Calu3 (cell line): ENCODE measurements around the gene DOCK8. TPM values are rescaled to one million over a fixed set of nuclear protein-coding genes. Genes with fewer than 3 reads are reported as not detected.

Source experiments
- BruUV-seq: library from RNA; stranded (reverse); fragments of 400-500 nt; replicated peaks from 2 replicates; lab custom pipeline; 2021; lab: Mats Ljungman, UMichigan
- CTCF ChIA-PET: fragments of 300-600 bp; sonication (Branson Sonifier 250); formaldehyde crosslinking; loops from one replicate; lab custom pipeline; 2022; ENCODE audit warnings: antibody characterized with exemption; lab: Charles Lee
- DNase-seq: peaks from one replicate; pipeline ENCODE4 v3.0.0; 2022
- H3K27ac Mint-ChIP-seq: one replicate; pipeline ENCODE4 v1.8.0; 2022; ENCODE audit warnings: mixed read lengths; ENCODE audit not compliant: unreplicated experiment
- H3K27me3 Mint-ChIP-seq: one replicate; pipeline ENCODE4 v1.8.0; 2022; ENCODE audit warnings: mixed read lengths; ENCODE audit not compliant: unreplicated experiment
- H3K36me3 Mint-ChIP-seq: one replicate; pipeline ENCODE4 v1.8.0; 2022; ENCODE audit warnings: mild to moderate bottlenecking, moderate library complexity, mixed read lengths; ENCODE audit not compliant: insufficient read depth, unreplicated experiment
- H3K4me1 Mint-ChIP-seq: one replicate; pipeline ENCODE4 v1.8.0; 2022; ENCODE audit warnings: mild to moderate bottlenecking, low read depth, mixed read lengths; ENCODE audit not compliant: unreplicated experiment
- H3K4me3 Mint-ChIP-seq: one replicate; pipeline ENCODE4 v1.8.0; 2022; ENCODE audit warnings: mild to moderate bottlenecking, low read depth, moderate library complexity, mixed read lengths; ENCODE audit not compliant: unreplicated experiment
- H3K9me3 Mint-ChIP-seq: one replicate; pipeline ENCODE4 v1.8.0; 2022; ENCODE audit warnings: low read depth, mixed read lengths; ENCODE audit not compliant: unreplicated experiment
- intact Hi-C: fragments of 100-400 bp; cut with micrococcal nuclease; formaldehyde crosslinking; loops from one replicate; pipeline ENCODE4 v1.10.0; 2022; ENCODE audit not compliant: unreplicated experiment
- total RNA-seq: library from RNA; stranded (reverse); gene quantifications from 2 replicates; pipeline ENCODE4 v1.2.3, GENCODE V29; 2022
- TF ChIP-seq, protein P1 (sequence below): fragments of 200-600 bp; IDR thresholded peaks from one replicate; pipeline ENCODE4 v1.8.0; 2022; ENCODE audit warnings: antibody characterized with exemption; ENCODE audit not compliant: unreplicated experiment

DOCK8 gene
- total RNA-seq, 1 experiment from 2014 or later: 0.50 TPM

DNA sequence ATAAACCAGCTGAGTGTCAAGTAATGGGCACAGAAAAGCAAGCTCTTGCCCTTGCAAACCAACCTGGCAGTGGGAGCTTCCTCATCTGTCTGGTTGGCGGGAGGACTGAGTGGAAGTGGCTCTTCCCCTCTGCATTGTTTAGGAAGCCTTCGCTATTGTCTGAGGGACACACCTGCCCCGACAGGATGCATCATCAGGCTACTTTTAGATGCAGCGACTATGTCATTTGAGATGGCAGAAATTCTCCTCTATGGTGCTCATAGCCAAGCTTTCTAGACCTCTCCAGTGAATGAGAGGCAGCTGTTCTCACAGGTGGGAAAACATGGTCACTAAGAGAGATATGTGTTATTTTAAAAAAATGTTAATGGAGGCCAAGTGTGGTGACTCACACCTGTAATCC, 104.0 kb downstream of the DOCK8 start:
- no peaks in the 10 kb centered on the region for H3K36me3 Mint-ChIP-seq
- H3K27me3 Mint-ChIP-seq: no peaks in the 10 kb centered on the region
- no TSS peak for BruUV-seq
- no peak overlapping the region for H3K27ac Mint-ChIP-seq
- H3K4me3 Mint-ChIP-seq: no peak overlapping the region
- intact Hi-C loops: no loop called here
- no peak for DNase-seq
- TF ChIP-seq, protein P1, sequence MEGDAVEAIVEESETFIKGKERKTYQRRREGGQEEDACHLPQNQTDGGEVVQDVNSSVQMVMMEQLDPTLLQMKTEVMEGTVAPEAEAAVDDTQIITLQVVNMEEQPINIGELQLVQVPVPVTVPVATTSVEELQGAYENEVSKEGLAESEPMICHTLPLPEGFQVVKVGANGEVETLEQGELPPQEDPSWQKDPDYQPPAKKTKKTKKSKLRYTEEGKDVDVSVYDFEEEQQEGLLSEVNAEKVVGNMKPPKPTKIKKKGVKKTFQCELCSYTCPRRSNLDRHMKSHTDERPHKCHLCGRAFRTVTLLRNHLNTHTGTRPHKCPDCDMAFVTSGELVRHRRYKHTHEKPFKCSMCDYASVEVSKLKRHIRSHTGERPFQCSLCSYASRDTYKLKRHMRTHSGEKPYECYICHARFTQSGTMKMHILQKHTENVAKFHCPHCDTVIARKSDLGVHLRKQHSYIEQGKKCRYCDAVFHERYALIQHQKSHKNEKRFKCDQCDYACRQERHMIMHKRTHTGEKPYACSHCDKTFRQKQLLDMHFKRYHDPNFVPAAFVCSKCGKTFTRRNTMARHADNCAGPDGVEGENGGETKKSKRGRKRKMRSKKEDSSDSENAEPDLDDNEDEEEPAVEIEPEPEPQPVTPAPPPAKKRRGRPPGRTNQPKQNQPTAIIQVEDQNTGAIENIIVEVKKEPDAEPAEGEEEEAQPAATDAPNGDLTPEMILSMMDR: no peak
- CTCF ChIA-PET: interaction anchor here (0.6 kb wide), 1 partner anchor 1551 kb away, joined by 3 read pairs; no protein-coding TSS in a partner anchor
- no peaks in the 10 kb centered on the region for H3K9me3 Mint-ChIP-seq
- no peaks in the 10 kb centered on the region for H3K4me1 Mint-ChIP-seq

DNA sequence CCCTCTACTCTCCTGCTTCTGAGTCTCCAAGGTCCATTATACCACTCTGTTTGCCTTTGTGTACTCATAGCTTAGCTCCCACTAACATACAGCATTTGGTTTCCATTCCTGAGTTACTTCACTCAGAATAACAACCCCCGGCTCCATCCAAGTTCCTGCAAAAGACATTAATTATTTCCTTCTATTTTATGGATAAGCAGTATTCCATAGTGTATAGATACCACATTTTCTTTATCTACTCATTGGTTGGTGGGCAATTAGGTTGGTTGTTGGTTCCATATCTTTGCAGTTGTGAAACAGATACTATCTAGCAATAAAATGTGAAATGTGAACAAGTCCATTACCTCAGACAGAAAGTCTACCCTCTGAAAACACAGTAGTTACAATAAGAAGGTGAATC, 110.3 kb downstream of the DOCK8 start:
- no peaks in the 10 kb centered on the region for H3K9me3 Mint-ChIP-seq
- peaks cover 8% of the 10 kb centered on the region for H3K27me3 Mint-ChIP-seq
- no peak for DNase-seq
- BruUV-seq: no TSS peak
- TF ChIP-seq, protein P1: no peak
- intact Hi-C loops: no loop called here
- no peaks in the 10 kb centered on the region for H3K4me1 Mint-ChIP-seq
- H3K36me3 Mint-ChIP-seq: no peaks in the 10 kb centered on the region
- CTCF ChIA-PET: no interaction called here
- no peak overlapping the region for H3K4me3 Mint-ChIP-seq
- H3K27ac Mint-ChIP-seq: no peak overlapping the region

DNA sequence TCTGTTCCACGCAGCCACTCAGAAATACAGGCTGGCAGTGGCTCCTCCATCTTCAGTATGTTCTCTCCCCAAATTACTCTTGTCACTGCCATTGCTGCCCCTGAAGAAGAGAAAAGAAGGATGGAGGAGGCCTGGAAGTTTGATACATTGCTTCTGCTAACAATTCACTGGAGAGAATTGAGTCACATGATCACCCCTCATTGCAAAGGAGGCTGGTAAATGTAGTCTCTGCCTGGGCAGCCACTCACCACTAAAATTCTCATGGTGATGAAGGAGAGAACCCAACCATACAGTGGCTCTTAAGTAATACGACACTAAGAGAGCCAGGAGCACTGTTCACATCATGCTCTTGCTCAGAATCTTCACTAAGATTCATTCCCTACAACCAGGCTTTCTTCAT, 112.0 kb downstream of the DOCK8 start:
- H3K4me1 Mint-ChIP-seq: no peaks in the 10 kb centered on the region
- TF ChIP-seq, protein P1: no peak
- H3K36me3 Mint-ChIP-seq: no peaks in the 10 kb centered on the region
- BruUV-seq: no TSS peak
- no peak overlapping the region for H3K4me3 Mint-ChIP-seq
- H3K9me3 Mint-ChIP-seq: no peaks in the 10 kb centered on the region
- DNase-seq: no peak
- CTCF ChIA-PET: no interaction called here
- intact Hi-C loops: no loop called here
- peaks cover 8% of the 10 kb centered on the region for H3K27me3 Mint-ChIP-seq
- no peak overlapping the region for H3K27ac Mint-ChIP-seq

DNA sequence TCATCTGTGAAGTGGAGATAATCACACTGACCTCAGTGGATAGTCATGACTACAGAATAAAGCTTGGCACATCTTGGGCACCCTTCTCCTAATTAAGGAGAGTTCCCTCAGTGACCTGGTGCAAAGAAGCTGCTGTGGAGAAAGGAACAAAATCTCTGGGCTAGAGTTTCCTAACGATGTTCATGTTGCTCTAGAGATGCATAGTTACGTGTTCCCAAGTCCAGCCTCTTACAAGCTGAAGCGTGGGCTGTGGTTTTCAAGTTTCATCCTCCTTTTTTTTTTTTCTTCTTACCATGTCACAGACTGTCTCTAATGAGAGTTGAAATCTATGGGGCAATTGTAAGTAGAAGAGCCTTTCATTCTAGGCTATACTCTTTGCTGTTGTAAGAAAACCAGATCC, 113.8 kb downstream of the DOCK8 start:
- CTCF ChIA-PET: no interaction called here
- Mint-ChIP-seq H3K4me1 (no peaks in the 10 kb centered on the region), H3K36me3 (no peaks in the 10 kb centered on the region), H3K27ac (no peak overlapping the region), H3K9me3 (no peaks in the 10 kb centered on the region), H3K27me3 (peaks cover 8% of the 10 kb centered on the region), H3K4me3 (no peak overlapping the region)
- no TSS peak for BruUV-seq
- TF ChIP-seq, protein P1: no peak
- intact Hi-C loops: no loop called here
- DNase-seq: no peak
